Measurements from ENCODE around the gene VSIG8. TPM values are rescaled to one million over a fixed set of nuclear protein-coding genes. Genes with fewer than 3 reads are reported as not detected.

Gene VSIG8
- total and polyA plus RNA-seq, 4 donors, result 0.08 TPM; not detected in 3

DNA sequence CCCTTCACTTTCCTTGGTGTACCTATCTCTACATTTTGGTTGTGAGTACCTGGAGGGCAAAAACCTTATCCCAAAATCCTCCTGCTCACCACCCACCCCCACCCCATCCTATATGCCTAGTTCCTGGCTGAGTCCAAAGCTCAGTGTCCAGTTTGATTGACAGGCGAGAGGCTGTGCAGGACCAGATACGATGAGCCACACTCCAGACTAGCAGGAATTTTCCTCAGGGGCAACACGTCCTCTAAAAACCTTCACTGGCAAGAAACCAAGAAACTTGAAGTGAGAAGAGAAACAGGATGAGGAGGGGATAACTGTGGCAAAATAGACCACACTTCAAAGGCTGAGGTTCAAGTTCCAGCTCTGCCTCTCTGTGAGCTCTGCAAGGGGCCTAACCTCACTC lies 36.9 kb downstream of the VSIG8 start:
- Histone ChIP-seq H3K4me3 (ENCODE audit: low read depth in 1 of 3, low read length in 3 of 3) (no peak overlapping the region), H3K27me3 (ENCODE audit: control insufficient read depth in 4 of 4, insufficient read depth in 4 of 4, low read length in 3 of 4) (no peaks in the 10 kb centered on the region), H3K9ac (ENCODE audit: low read depth in 1 of 2, low read length in 2 of 2) (no peak overlapping the region), H3K9me3 (ENCODE audit: control insufficient read depth in 4 of 4, low read length in 3 of 4) (no peaks in the 10 kb centered on the region), H3K36me3 (ENCODE audit: control insufficient read depth in 4 of 4, insufficient read depth in 3 of 4, low read depth in 1 of 4, low read length in 3 of 4) (no peaks in the 10 kb centered on the region), H3K27ac (ENCODE audit: low read depth in 1 of 2, low read length in 2 of 2) (no peak overlapping the region), H3K4me1 (ENCODE audit: control insufficient read depth in 4 of 4, insufficient read depth in 4 of 4, low read length in 3 of 4) (no peaks in the 10 kb centered on the region)
- no peak for DNase-seq (ENCODE audit: low spot score)
- 66% methylated on average over 3 of the region's 3 CpGs for WGBS
- no peak for TF ChIP-seq SP1 (IDR thresholded peaks at IDR 0.05)
- no peak for TF ChIP-seq RXRA (IDR thresholded peaks at IDR 0.05)
- TF ChIP-seq YY1 (IDR thresholded peaks at IDR 0.05), result no peak

DNA sequence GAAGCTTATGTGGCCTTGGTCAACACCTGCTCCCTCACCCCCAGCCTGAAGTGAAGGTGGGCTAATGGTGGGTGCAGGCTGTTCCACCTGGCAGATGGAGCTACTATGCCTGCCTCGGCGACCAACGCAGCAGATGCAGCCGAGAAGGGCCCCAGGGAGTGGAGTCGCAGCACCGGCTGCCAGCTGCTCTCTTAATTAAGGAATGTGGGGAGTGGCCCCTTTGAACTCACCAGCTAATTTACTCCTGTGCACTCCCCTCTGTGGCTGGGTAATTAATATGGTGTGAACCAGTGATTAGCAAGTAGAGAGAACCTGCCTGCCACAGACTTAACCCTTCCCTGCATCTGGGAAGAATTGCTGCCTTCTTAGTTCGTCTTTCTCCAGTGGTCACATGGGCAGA lies 39.1 kb downstream of the VSIG8 start:
- Histone ChIP-seq H3K4me3 (ENCODE audit: low read depth in 1 of 3, low read length in 3 of 3) (no peak overlapping the region), H3K9ac (ENCODE audit: low read depth in 1 of 2, low read length in 2 of 2) (no peak overlapping the region), H3K27me3 (ENCODE audit: control insufficient read depth in 4 of 4, insufficient read depth in 4 of 4, low read length in 3 of 4) (no peaks in the 10 kb centered on the region), H3K4me1 (ENCODE audit: control insufficient read depth in 4 of 4, insufficient read depth in 4 of 4, low read length in 3 of 4) (no peaks in the 10 kb centered on the region), H3K9me3 (ENCODE audit: control insufficient read depth in 4 of 4, low read length in 3 of 4) (no peaks in the 10 kb centered on the region), H3K27ac (ENCODE audit: low read depth in 1 of 2, low read length in 2 of 2) (no peak overlapping the region), H3K36me3 (ENCODE audit: control insufficient read depth in 4 of 4, insufficient read depth in 3 of 4, low read depth in 1 of 4, low read length in 3 of 4) (no peaks in the 10 kb centered on the region)
- 32% methylated on average over 7 of the region's 7 CpGs for WGBS
- no peak for TF ChIP-seq ZBTB33 (IDR thresholded peaks at IDR 0.05)
- TF ChIP-seq JUND (IDR thresholded peaks at IDR 0.05), result no peak
- TF ChIP-seq, protein P1, sequence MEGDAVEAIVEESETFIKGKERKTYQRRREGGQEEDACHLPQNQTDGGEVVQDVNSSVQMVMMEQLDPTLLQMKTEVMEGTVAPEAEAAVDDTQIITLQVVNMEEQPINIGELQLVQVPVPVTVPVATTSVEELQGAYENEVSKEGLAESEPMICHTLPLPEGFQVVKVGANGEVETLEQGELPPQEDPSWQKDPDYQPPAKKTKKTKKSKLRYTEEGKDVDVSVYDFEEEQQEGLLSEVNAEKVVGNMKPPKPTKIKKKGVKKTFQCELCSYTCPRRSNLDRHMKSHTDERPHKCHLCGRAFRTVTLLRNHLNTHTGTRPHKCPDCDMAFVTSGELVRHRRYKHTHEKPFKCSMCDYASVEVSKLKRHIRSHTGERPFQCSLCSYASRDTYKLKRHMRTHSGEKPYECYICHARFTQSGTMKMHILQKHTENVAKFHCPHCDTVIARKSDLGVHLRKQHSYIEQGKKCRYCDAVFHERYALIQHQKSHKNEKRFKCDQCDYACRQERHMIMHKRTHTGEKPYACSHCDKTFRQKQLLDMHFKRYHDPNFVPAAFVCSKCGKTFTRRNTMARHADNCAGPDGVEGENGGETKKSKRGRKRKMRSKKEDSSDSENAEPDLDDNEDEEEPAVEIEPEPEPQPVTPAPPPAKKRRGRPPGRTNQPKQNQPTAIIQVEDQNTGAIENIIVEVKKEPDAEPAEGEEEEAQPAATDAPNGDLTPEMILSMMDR (IDR thresholded peaks at IDR 0.05; ENCODE audit: low read depth, low read length, missing input control), result no peak
- TF ChIP-seq, protein P2, sequence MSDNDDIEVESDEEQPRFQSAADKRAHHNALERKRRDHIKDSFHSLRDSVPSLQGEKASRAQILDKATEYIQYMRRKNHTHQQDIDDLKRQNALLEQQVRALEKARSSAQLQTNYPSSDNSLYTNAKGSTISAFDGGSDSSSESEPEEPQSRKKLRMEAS (IDR thresholded peaks at IDR 0.05), result no peak
- TF ChIP-seq ATF3 (IDR thresholded peaks at IDR 0.05), result no peak
- TF ChIP-seq, protein P3, sequence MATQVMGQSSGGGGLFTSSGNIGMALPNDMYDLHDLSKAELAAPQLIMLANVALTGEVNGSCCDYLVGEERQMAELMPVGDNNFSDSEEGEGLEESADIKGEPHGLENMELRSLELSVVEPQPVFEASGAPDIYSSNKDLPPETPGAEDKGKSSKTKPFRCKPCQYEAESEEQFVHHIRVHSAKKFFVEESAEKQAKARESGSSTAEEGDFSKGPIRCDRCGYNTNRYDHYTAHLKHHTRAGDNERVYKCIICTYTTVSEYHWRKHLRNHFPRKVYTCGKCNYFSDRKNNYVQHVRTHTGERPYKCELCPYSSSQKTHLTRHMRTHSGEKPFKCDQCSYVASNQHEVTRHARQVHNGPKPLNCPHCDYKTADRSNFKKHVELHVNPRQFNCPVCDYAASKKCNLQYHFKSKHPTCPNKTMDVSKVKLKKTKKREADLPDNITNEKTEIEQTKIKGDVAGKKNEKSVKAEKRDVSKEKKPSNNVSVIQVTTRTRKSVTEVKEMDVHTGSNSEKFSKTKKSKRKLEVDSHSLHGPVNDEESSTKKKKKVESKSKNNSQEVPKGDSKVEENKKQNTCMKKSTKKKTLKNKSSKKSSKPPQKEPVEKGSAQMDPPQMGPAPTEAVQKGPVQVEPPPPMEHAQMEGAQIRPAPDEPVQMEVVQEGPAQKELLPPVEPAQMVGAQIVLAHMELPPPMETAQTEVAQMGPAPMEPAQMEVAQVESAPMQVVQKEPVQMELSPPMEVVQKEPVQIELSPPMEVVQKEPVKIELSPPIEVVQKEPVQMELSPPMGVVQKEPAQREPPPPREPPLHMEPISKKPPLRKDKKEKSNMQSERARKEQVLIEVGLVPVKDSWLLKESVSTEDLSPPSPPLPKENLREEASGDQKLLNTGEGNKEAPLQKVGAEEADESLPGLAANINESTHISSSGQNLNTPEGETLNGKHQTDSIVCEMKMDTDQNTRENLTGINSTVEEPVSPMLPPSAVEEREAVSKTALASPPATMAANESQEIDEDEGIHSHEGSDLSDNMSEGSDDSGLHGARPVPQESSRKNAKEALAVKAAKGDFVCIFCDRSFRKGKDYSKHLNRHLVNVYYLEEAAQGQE (IDR thresholded peaks at IDR 0.05), result no peak
- no peak for TF ChIP-seq YY1 (IDR thresholded peaks at IDR 0.05)
- TF ChIP-seq HNF4G (IDR thresholded peaks at IDR 0.05), result no peak
- no peak for TF ChIP-seq GABPA (IDR thresholded peaks at IDR 0.05 in 1 of 2, conservative IDR thresholded peaks at IDR 0.05 in 1 of 2)
- TF ChIP-seq TAF1 (conservative IDR thresholded peaks at IDR 0.05), result no peak
- TF ChIP-seq NR2F2 (IDR thresholded peaks at IDR 0.05), result no peak
- TF ChIP-seq EGR1 (IDR thresholded peaks at IDR 0.05; ENCODE audit: low read depth in 2 of 2), result no peak
- TF ChIP-seq FOXA1 (IDR thresholded peaks at IDR 0.05), result no peak
- TF ChIP-seq RXRA (IDR thresholded peaks at IDR 0.05), result no peak
- TF ChIP-seq SP1 (IDR thresholded peaks at IDR 0.05), result no peak
- no peak for TF ChIP-seq HNF4A (conservative IDR thresholded peaks at IDR 0.05)
- no peak for TF ChIP-seq FOXA2 (IDR thresholded peaks at IDR 0.05)
- no peak for DNase-seq (ENCODE audit: low spot score)

Measured in liver (tissue), 9 donors.